GM23248 (cell line): ENCODE results near the gene NRSN2.

ENCODE experiments used
- EZH2 ChIP-seq: fragments of 200-600 bp; sonication (generic); IDR thresholded peaks from 2 replicates; pipeline ENCODE4 v1.6.1; 2018; ENCODE audit warnings: antibody characterized with exemption, mild to moderate bottlenecking; ENCODE audit not compliant: insufficient read depth, poor library complexity, severe bottlenecking
- EZH2phosphoT487 ChIP-seq: fragments of 200-600 bp; sonication (generic); IDR thresholded peaks from 2 replicates; pipeline ENCODE4 v1.6.1; 2018; ENCODE audit warnings: antibody characterized with exemption, moderate library complexity, mild to moderate bottlenecking, low read depth; ENCODE audit not compliant: insufficient read depth

DNA sequence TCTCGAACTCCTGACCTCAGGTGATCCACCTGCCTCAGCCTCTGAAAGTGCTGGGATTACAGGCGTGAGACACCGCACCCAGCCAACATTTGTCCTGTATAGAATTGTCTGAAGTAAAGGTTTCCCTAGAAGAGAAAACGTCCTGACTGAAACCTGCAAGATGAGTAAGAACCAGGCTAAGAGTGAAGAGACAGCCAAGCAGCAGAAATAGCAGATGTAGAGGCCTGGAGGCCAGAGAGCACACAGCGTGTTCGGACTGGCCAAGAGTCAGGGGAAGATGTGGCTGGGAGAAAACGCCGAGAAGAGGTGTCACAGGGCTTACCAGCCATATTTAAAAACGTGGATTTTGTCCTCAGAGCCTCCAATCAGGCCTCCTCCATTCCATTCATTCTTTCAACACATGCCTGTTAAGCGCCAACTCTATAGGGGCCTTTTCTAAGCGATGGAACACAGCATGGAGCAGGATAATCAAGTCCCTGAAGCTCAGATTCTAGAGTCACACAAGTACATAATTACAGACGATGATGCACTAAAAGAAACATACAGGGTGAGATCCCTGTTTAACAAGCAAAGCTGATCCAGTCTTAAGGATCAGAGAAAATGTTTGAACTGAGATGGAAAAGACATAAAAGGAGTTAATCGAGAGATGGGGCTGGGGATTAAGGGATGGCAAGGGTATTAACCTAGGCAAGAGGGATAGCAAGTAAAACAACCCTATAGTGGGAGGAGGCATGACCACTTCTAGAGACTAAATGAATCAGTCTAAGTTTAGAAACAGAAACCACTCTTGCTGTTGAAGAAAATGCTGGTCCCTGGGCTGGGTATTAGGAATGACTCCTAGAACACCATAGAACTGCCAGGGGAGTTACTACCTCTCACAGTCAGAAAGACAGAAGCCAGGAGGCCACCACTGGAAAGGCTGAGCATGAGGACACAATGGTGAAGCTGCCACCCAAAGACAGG lies 44.7 kb upstream of the NRSN2 start:
- no peak for TF ChIP-seq EZH2phosphoT487
- TF ChIP-seq EZH2, result no peak
